Vagina (tissue), 2 donors: ENCODE measurements around the gene NME4. TPM values are rescaled to one million over a fixed set of nuclear protein-coding genes. Genes with fewer than 3 reads are reported as not detected.

Experiments
- DNase-seq, 2 donors: peaks; one replicate each; pipeline ENCODE4 v3.0.0-alpha.2; 2017; ENCODE audit errors: extremely low spot score in 2 of 2
- H3K27ac ChIP-seq: fragments of 200-600 bp; sonication (generic); one replicate; pipeline ENCODE4 v1.5.1; 2019
- H3K27me3 ChIP-seq: fragments of 200-600 bp; sonication (generic); one replicate; pipeline ENCODE4 v1.5.1; 2019
- H3K36me3 ChIP-seq, 2 donors: fragments of 200-600 bp; sonication (generic); one replicate each; pipeline ENCODE4 v1.5.1; 2017 to 2019
- H3K4me1 ChIP-seq: fragments of 200-600 bp; sonication (generic); one replicate; pipeline ENCODE4 v1.5.1; 2019
- H3K4me3 ChIP-seq, 2 donors: fragments of 200-600 bp; sonication (generic); 1 replicate in 1 of 2; 2 replicates in 1 of 2; pipeline ENCODE4 v1.5.1; 2016 to 2019
- H3K9me3 ChIP-seq: fragments of 200-600 bp; sonication (generic); one replicate; pipeline ENCODE4 v1.5.1; 2019
- POLR2A ChIP-seq, 2 donors: fragments of 450-650 bp; IDR thresholded peaks; one replicate each; pipeline ENCODE4 v1.6.1; 2017; ENCODE audit warnings: antibody characterized with exemption in 2 of 2, mild to moderate bottlenecking in 2 of 2, moderate library complexity in 2 of 2
- POLR2AphosphoS5 ChIP-seq, 2 donors: sonication (generic); formaldehyde crosslinking; IDR thresholded peaks; one replicate each; pipeline ENCODE4 v1.9.0; 2017; ENCODE audit warnings: antibody characterized with exemption in 2 of 2, mild to moderate bottlenecking in 2 of 2, low read depth in 1 of 2; ENCODE audit not compliant: insufficient read depth in 1 of 2
- intact Hi-C: fragments of 100-400 bp; cut with DNase I; formaldehyde crosslinking; loops from one replicate; pipeline ENCODE4 v1.15.1; 2023
- total RNA-seq: library from RNA; depleted of rRNA; stranded (reverse); fragments of >200 nt; gene quantifications from one replicate; pipeline ENCODE4 v1.2.3, GENCODE V29; 2016
- TF ChIP-seq, protein P1 (sequence below), 3 experiments: fragments of 450-650 bp in 2 of 3; fragments of 200-600 bp in 1 of 3; sonication (generic) in 1 of 3; IDR thresholded peaks; one replicate each; pipeline ENCODE4 v1.5.1; 2017 to 2019; ENCODE audit warnings: antibody characterized with exemption in 3 of 3, mild to moderate bottlenecking in 2 of 3, moderate library complexity in 2 of 3

NME4 gene
- total RNA-seq, 1 donor from 2014 or later, result 88.6 TPM

DNA sequence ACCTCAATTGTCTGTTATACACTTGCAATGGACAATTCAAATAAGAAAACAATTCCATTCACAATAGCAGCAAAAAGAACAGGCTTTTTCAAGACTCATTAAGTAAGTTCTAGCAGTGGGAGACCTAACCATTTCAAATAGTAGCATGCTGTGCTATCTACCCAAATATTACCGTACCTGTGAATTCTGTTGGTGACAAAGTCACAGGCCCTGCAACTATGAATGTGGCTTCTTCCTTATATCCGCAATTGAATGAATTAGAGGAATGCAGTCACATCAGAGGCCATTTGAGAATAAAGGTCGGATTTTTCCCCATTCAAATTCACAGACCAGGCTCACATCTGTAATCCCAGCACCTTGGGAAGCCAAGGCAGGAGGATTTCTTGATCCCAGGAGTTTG lies 800 bp upstream of the NME4 start:
- intact Hi-C loops, result no loop called here
- TF ChIP-seq POLR2AphosphoS5 (IDR thresholded peaks at IDR 0.05; ENCODE audit: insufficient read depth in 1 of 2, low read depth in 1 of 2) (no peak), POLR2A (IDR thresholded peaks at IDR 0.05) (no peak)
- TF ChIP-seq, protein P1, sequence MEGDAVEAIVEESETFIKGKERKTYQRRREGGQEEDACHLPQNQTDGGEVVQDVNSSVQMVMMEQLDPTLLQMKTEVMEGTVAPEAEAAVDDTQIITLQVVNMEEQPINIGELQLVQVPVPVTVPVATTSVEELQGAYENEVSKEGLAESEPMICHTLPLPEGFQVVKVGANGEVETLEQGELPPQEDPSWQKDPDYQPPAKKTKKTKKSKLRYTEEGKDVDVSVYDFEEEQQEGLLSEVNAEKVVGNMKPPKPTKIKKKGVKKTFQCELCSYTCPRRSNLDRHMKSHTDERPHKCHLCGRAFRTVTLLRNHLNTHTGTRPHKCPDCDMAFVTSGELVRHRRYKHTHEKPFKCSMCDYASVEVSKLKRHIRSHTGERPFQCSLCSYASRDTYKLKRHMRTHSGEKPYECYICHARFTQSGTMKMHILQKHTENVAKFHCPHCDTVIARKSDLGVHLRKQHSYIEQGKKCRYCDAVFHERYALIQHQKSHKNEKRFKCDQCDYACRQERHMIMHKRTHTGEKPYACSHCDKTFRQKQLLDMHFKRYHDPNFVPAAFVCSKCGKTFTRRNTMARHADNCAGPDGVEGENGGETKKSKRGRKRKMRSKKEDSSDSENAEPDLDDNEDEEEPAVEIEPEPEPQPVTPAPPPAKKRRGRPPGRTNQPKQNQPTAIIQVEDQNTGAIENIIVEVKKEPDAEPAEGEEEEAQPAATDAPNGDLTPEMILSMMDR (IDR thresholded peaks at IDR 0.05), result no peak
- Histone ChIP-seq H3K27me3 (no peaks in the 10 kb centered on the region), H3K4me3 (peak overlapping the region; percentile 59 to 90), H3K27ac (peak overlapping the region; percentile 79), H3K4me1 (peaks cover 26% of the 10 kb centered on the region), H3K36me3 (no peaks in the 10 kb centered on the region), H3K9me3 (no peaks in the 10 kb centered on the region)
- DNase-seq, result no peak

DNA sequence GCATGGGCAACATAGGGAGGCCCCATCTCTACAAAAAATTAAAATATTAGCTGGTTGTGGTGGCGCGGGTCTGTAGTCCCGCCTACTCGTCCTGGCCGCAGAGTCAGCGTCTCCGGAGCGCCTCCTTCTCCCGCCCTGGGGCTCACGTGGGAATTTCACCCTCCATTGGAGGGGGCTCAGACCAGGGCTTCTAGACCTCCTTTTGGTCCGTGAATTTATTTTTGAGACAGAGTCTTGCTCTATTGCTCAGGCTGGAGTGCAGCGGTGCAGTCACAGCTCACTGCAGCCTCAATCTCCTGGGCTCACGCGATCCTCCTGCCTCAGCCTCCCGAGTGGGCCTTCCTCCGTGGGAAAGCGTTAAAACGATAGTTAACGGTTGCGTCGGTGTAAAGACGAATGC lies 394 bp upstream of the NME4 start:
- H3K4me3 ChIP-seq, result peak overlapping the region; percentile 59 to 90
- H3K27ac ChIP-seq, result peak overlapping the region; percentile 79

DNA sequence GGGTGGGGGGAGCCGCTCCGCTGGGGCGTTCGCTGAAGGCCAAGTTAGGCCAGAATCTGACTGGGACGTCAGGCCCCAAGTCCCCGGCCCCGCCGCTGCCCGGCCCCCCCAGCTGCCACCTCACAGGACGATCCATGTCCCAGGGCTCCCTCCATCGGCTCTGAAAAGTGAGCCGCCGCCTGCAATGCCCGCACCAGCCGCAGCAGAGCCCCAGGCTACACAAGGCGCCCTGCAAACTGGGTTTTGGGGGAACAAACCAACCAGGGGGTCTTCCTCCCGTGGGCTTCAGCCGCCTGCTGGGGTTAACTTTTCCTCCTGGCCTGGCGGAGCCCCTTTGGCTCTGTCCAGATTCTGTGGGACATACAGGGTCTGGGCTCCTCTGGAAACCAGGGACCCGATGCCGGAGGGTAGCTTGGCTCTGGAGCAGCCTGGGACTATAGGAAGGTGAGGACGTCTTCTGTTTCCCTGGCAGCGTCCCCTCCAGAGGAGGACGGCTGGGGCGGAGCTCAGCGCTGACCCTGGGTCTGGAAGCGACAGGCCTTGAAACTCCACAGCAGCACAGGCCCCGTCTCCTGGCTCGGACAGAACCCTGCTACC lies 835 bp downstream of the NME4 start:
- Histone ChIP-seq H3K4me3 (peak overlapping the region; percentile 59 to 90), H3K9me3 (no peaks in the 10 kb centered on the region), H3K27me3 (no peaks in the 10 kb centered on the region), H3K27ac (peak overlapping the region; percentile 79), H3K36me3 (no peaks in the 10 kb centered on the region), H3K4me1 (peaks cover 34% of the 10 kb centered on the region)
- intact Hi-C loops, result no loop called here
- TF ChIP-seq POLR2A (IDR thresholded peaks at IDR 0.05), result no peak
- peak in 1 of 2 donors; percentile 31 for TF ChIP-seq POLR2AphosphoS5 (IDR thresholded peaks at IDR 0.05; ENCODE audit: insufficient read depth in 1 of 2, low read depth in 1 of 2)
- TF ChIP-seq, protein P1 (IDR thresholded peaks at IDR 0.05), result peak in 2 of 3 experiments; percentile 25 to 46
- DNase-seq, result peak in 1 of 2 donors; percentile 95

More for the DNA sequence above, 394 bp upstream of the NME4 start:
- TF ChIP-seq POLR2AphosphoS5 (IDR thresholded peaks at IDR 0.05; ENCODE audit: insufficient read depth in 1 of 2, low read depth in 1 of 2) (peak in 1 of 2 donors; percentile 64), POLR2A (IDR thresholded peaks at IDR 0.05) (no peak)
- TF ChIP-seq, protein P1 (IDR thresholded peaks at IDR 0.05), result no peak
- Histone ChIP-seq H3K27me3 (no peaks in the 10 kb centered on the region), H3K9me3 (no peaks in the 10 kb centered on the region), H3K36me3 (no peaks in the 10 kb centered on the region), H3K4me1 (peaks cover 26% of the 10 kb centered on the region)
- intact Hi-C loops, result no loop called here
- no peak for DNase-seq

DNA sequence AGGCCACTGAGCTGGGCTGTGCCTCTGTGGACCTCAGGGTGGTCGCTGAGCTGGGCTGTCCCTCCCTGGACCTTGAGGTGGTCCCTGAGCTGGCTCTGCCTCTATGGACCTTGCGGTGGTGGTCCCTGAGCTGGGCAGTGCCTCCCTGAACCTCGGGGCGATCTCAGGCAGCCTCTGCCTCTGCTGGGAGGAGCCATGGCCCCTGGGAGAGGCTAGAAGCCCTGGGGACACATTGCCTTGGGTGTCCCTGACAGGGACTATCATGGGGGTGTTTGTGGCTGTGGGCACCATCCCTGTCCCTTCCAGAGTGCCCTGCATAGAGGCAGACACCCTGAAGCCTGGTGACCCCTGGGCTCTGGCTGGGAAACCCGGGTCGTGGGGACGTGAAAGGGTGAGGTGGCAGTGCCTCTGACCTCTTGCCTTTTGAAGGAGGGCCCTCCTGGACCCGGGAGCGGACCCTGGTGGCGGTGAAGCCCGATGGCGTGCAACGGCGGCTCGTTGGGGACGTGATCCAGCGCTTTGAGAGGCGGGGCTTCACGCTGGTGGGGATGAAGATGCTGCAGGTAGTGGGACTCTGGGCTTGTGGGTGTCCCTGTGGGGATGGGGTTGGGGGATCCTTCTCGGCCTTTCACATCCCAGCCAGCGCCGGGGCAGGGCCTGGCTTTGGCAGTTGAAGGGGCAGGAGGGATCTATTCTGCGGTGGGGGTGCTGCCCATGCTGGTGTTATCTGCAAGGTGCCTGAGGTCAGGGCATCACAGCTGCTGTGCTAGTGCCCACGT lies 1.8 kb downstream of the NME4 start:
- Histone ChIP-seq H3K4me3 (no peak overlapping the region), H3K9me3 (no peaks in the 10 kb centered on the region), H3K27ac (peak overlapping the region; percentile 79), H3K36me3 (no peaks in the 10 kb centered on the region), H3K4me1 (peaks cover 35% of the 10 kb centered on the region), H3K27me3 (no peaks in the 10 kb centered on the region)
- TF ChIP-seq, protein P1 (IDR thresholded peaks at IDR 0.05), result no peak
- TF ChIP-seq POLR2A (IDR thresholded peaks at IDR 0.05) (no peak), POLR2AphosphoS5 (IDR thresholded peaks at IDR 0.05; ENCODE audit: insufficient read depth in 1 of 2, low read depth in 1 of 2) (no peak)
- intact Hi-C loops, result no loop called here
- no peak for DNase-seq
